Esophagus muscularis mucosa (tissue), 3 donors: ENCODE results near the gene TM9SF3.

ENCODE experiments used
- CTCF ChIP-seq, 3 experiments: fragments of 200-600 bp in 2 of 3; fragments of 450-650 bp in 1 of 3; sonication (generic) in 2 of 3; IDR thresholded peaks; one replicate each; pipeline ENCODE4 v1.5.1; 2017 to 2019; ENCODE audit warnings: antibody characterized with exemption in 3 of 3, mild to moderate bottlenecking in 2 of 3, moderate library complexity in 1 of 3
- POLR2AphosphoS5 ChIP-seq, 2 donors: sonication (generic); formaldehyde crosslinking; IDR thresholded peaks; one replicate each; pipeline ENCODE4 v1.6.1; 2017; ENCODE audit warnings: antibody characterized with exemption in 2 of 2

- TF ChIP-seq CTCF (IDR thresholded peaks at IDR 0.05): no peak
- no peak for TF ChIP-seq POLR2AphosphoS5 (IDR thresholded peaks at IDR 0.05)
Measured at GRCh38 chr10:96578022-96578421, 8.8 kb downstream of the TM9SF3 start.
